Activated effector memory CD4-positive, alpha-beta T cell treated with Interleukin-2 at 50 U/mL for 16 hours (primary cell): ENCODE measurements around the gene COA5.

ENCODE experiments used
- DNase-seq: peaks from one replicate; pipeline ENCODE4 v3.0.0-alpha.2; 2020

The COA5 gene, protein sequence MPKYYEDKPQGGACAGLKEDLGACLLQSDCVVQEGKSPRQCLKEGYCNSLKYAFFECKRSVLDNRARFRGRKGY

DNA sequence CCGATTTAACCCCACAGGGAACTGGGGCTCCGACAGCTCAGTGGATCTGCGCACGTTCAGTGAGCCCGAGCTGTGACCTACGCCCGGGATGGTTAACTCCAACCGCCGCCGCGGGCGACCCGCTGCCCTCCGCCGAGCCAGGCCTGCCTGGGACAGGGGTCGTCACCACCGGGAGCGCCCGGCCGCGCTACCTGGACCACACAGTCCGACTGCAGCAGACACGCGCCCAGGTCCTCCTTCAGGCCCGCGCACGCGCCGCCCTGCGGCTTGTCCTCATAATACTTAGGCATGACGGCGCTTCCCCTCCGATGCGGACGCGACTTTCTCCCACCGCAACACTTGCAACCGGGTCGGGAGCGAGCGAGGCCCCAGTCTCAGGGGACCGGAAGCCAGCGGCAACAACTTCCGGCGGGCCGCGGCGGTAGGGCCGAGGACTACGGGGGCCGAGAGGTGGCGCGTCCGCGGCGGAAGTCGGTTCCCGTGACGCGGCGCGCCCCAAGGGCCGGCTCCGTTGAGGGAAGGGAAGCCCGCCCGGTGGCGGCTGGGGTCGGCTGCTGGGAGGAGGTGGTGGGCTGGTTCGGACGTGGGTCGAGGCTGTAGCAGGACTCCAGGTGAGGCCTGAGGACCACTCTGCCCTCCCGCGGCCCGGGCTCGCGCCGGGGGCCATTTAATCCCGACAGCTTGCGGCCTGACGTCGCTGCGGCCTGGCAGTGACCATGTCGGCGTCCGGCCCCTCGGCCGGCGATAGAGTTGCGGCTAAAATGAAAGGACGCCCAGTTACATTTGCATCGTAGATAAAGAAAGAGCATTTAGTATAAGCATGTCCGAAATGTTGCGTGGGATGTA, at the start of gene COA5, which contains the start of gene UNC50:
Gene COA5, minus strand, starts transcription at position 397 of the 846 bp plus-strand sequence. Its CDS starts 107 bp downstream, at position 290.
Gene UNC50, plus strand, starts transcription at position 474 of the 846 bp plus-strand sequence. CDS start 1,171 bp downstream, outside the sequence.
- DNase-seq = peak; percentile 90

DNA sequence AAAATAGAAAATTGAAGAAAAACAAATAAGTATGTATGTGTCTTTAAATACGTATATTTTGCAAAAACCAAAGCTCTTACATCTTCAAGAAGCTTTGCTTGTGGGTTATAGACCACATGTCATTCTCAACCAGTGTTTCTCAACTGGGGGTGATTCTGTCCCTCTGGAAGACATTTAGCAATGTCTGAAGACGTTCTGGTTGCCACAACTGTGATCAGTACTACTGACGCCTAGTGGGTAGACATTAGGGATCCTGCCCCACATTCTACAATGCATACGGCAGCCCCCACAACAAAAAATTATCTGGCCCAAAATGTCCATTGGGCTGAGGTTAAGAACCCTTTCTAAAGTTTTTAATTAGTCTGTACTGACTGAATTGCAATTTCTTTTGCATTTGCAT, 48.5 kb upstream of the COA5 start:
- no peak for DNase-seq

DNA sequence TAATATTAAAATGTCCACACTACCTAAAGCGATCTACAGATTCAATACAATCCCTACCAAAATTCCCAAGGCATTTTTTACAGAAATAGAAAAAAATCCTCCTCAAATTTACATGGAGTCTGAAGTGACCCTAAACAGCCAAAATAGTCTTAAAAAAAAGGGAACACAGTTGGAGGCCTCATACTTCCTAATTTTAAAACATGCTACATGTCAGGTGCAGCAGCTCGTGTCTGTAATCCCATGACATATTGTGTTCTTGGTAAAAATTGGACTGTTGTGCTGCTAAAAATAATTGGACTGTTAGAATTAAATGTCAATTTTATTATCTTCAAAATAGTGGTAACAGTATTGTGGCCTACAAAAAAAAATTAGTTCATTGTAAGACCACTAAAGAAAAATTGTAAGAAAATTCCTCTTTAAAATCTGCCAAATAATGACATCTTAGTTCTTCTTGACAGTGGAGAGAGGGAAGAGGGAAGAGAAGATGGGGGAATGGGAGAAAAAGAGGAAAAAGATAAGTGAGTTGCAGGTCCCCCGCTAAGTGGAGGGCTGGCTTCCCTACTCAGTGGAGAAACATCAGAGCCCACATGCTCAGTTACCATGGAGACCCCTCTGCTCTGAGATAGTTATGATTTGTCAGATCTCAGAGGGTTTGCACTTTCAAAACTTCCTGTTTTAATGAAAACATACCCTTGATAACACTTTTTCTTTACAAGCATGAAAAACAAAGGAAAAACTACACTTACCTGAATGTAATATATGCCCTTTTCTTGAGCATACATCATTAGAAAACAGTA, 46.6 kb upstream of the COA5 start:
- no peak for DNase-seq

DNA sequence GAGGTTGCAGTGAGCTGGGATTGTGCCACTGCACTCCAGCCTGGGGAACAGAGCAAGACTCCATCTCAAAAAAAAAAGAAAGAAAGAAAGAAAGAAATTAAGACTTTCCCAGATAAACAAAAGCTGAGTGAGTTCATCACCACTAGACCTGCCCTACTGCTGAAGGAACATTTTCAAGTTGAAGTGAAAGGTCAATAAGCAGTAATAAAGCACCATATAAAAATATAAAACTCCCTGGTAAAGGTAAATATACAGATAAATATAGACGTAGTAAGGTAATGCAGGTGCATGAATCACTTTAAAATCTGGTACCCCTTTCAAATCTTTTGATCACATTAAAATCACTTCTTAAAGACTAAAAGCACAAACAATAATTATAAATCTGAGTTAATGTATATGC, 42.7 kb upstream of the COA5 start:
- DNase-seq = no peak

DNA sequence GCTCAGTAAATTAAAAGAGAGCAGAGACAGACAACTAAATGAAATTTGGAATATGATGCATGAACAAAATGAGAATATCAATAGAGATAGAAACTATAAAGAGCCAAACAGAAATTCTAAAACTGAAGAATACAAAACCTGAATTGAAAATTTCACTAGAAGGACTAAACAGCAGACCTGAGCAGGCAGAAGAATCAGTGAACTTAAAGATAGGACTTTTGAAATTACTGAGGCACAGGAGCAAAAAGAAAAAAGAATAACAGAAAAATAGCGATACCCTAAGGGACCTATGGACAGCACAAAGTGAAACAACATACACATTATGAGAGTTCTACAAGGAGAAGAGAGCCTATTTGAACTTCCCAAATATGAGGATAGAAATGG, 41.7 kb upstream of the COA5 start:
- no peak for DNase-seq

DNA sequence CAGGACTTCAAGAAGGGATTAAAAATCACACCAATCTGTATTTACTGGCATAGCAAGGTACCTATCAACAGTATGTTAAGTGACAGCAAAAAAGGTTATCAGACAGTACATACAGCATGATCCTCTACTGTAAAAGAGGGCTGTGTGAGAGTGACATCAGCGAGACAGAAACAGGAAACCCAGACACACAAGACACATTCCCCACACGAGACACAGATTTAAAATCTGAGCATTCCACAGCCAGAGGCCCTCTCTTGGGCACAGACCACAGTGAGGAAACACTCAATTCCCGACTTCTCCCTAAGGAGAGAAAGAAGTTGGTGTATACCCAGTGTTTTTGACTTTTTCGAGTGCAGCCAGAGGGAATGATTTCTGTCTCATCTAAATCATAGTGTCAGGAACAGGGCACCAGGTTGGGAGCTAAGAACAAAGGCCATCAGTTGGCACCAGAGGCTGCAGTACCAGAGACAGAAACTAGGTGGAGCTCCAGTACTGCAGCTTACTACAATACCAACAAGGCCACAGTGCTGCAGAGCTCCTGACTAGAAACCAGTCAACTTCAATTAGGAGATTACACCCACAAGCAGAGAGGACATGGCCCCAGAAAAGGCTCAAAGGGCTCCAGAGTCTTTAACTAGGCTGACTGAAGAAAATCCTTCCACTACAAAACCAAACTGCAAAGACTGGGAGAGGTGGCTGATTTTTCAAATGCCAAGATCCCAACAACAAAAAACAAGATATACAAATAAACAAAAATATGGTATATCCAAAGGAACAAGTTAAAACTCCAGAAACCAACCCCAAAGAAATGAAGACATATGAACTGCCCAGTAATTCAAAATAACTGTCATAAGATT, 41.1 kb upstream of the COA5 start:
- peak; percentile 69 for DNase-seq

DNA sequence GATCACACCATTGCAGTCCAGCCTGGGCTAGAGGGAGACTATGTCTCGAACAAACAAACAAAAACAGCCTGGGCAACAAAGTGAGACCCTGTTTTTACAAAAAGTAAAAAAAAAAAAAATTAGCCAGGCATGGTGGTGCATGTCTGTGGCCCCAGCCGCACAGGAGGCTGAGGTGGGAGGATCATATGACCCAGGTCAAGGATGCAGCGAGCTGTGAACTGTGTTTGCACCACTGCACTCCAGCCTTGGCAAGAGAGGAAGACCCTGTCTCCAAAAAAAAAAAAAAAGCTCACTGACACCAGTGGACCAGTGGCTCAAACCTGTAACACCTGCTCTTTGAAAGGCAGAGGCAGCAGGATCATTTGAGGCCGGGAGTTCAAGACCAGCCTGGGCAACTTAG, 40.1 kb upstream of the COA5 start:
- no peak for DNase-seq

DNA sequence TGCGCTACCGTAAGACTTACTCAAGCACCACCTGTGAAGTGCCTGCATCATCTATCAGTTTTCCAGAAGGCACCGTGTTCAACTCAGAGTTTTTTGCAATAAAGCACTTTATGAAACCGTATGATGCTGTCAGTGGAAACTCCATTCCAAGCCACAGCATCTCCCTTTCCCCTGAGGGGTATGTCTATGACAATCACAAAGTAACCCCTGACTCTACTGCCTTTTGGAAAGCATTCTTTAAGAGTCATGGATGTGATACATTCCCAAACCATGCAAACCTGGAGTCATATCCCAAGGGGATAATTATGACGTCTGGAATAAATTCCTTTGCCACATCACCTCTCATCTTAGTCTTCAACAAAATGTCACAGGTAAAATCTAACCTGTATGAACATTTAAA, 39.3 kb upstream of the COA5 start:
- no peak for DNase-seq

DNA sequence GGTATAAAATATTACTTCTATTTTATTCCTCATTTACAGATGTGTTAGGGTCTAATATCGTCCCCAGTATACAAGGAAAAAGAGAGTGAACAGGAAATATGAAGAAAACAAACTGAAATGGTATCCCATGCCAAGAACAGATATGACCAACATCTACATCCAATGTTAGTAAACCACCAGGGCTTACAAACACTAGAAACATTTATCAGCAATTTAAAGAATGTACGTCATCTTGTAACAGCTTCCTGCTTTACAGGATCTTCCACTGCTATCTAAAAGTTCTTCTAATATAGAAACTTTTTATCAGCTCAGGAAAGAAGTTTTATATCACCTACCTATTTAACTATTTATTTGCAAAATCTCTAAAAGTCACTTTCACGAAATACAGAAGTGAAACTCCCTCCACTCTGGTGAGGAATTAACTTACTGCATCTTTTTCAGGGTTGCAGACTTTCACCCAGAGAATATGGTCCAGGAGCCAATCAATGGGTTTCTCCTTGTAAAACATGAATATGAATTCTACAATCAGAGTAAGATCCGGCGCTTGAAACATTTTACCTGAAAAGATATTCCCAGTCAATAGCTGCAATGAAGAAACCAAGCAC, 35.3 kb upstream of the COA5 start:
- no peak for DNase-seq

DNA sequence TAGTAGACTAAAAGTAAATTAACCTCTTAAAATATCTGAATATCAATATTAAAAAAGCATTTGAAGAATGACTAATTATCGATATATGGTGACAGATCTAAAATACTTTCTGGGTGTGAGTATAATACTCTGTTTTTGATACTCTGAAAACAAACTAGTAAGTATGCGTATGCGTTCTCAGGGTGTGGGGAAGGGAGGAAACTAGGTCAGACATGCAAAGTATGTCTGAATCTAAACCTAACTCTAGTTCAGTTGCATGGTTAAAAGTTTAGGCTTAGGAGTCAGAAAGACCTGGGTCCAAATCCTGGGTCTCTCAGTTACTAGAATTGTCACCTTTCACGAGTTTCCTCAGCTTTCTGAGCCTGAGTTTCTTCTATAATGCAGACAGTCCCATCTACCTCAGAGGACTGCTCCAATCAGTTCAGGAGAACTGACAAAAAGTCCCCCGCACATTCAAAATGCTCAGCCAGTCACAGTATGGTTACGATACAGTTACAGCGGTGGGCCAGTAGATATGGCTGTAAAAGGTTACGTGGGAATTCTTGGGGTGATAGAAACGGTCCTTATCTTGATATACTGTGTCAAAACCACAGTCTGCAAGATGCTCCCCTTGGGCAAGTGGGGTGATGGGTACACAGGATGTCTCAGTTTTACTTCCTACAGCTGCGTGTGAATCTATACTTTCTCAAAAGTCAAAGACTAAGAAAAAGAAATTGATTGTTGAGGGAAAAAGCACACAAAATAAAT, 29.3 kb upstream of the COA5 start:
- peak; percentile 22 for DNase-seq

DNA sequence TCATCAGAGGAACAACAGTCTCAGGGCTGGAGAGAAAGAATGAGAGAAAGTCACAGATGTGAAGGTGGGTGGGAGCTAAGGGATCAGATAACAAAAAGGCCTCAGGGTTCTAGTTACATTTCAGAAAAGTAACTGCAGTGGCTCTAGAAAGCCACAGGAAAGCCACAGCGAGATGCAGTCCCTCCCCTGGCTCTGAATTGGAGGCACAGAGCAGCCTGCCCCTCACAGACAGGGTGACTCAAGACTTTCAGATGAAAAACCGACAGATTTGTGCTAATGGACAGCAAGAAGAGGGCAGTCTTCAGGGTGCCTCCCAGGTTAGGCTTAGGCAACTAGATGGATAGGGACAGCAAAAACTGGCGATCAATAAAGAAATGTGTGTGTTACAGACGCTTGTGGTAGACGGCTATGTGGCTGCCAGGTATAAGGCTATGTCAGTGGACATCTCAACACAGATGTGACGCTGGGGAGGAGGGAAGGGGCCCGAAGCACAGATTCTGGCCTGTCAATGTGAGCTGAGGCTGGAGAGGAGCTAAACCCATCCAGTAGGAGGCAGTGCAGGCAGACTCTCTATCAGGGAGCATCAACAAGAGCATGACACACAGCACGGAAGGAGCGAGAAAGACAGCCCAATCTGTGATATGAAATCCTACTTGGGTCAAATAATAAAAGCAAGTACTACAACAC, 26.2 kb upstream of the COA5 start:
- DNase-seq = peak; percentile 10

DNA sequence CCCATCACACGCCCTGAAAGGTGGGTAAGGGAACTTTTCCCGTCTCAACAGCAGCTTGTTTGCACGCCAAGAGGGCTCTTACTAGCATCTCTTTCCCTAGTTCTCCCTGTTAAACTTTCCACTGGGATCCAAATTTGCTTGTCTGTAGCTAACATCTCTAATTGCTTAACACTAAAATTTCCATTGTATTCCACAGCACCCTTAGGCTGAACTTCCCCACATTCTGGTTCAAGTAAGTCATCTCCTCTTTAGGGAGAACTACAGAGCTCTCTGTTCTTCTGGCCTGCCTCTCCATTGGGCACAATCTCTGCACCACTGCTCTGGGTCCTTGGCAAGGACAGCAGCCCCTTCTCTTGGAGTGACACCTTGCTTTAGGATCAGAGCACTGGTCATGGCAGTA, 24.0 kb upstream of the COA5 start:
- DNase-seq = no peak

DNA sequence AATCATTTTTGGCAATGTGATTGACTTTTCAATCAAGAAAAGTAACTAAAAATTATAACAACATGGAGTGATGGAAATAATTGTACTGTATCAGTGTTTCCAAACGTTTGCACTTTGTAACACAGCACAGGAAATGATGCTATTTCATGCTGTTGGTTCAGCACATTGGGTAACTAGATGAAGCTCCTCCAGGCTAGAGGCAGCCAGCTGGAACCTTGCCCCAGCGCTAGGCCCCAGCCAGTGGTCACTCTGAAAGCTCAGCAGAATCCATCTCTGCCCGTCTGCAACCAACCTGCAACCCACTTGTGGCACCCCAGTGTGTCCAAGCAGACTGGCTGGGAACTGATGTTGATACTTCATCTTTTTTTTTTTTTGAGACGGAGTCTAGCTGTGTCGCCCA, 15.3 kb upstream of the COA5 start:
- no peak for DNase-seq

DNA sequence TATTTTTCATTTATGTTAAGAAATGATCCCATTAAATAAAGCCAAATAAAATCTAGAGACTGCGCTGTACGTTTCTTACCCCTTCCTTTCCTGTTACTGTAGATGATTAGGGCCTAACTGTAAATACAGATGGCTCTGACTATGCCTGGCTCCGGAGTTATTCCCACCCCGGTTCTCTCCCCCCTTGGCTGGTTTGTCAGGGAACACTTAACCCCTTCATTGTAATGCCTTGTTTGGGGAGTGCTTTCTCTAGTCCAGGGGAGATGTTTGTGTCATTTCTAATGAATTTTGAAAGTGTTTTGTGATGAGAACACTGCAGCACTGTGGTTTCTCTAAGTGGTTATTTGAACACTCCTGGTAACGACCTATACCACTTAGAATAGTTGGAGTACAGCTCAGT, 8.8 kb upstream of the COA5 start:
- no peak for DNase-seq

DNA sequence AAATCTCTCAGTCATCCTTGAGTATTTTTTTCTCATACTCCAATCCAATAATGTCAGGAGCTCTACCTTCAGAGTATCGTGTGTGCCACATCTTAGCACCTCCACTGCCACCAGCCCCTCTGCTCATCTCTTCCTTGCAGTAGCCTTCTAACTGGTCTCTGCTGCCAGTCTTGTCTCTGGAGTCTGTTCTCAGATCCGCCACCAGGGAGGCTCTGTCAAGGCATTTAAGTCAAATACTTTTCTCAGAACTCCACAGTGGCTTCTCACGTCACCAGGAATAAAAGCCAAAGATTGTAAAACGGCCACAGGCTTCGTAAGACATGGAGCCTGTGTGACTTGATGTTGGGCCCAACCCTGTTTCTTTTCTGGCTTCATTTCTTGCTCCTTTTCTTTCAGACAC, 7.2 kb upstream of the COA5 start:
- DNase-seq = no peak

DNA sequence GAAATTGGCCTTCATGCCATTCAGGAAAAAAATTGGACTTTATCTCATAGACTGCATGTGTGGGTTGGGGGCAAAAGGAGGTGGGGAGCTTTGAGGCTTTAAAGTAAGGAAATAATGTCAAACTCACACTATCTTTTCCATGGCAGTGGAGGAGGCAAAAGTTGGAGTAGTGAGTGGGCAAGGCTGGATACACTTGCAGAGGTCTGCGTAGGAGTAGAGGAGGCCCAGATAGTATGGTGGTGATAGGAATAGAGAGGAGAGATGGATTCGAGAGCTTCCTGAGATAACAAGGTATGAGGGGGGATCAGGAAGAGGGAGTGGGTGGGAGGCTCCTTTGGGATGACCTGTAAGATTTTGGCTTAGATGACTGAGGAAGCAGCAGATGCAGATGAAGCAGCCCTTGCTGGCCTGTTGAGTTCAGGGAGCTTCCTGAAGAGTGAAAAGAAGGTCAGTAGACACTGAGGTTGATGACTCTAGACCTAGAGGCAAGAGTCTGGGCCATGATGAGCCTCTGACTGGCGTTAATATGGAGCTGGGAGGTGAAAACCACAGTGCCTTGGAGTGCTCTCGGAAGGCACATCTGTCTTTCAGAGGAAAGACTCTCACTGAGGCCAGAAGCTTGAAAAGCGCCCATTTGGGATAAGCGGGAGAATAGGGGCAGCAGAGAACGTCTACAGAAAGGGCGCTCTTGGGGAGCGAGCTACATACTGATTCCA, 5.9 kb upstream of the COA5 start:
- no peak for DNase-seq

DNA sequence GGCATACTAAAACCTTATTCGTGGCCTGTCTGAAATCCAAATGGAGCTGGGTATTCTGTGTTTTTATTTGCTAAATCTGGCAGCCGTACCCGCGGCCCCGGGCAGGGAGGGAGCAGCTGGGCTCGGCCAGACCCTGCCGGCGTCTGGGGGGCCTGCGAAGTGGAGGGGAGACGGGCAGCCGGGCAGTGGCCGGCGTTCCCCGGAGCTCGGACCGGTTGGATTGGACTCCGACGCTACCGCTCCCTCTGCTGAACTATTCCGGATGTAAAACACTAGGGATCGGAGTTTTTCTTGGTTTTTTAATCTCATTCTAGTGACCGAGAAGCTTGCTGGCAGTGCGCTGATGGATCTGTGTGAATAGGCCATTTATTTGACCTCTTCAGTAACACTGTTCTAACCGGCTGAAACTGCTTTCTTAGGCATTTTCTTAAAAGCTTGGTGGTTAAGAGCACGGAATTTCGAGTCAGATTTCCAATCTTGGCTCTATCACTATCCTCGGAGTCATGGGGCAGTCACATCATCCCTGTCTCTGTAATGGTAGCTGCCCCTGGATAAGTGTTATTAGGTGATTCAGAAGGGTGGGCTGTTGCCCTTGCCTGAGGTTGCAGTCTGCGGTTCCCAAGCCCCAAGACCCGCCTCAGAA, 771 bp upstream of the COA5 start:
- DNase-seq = no peak

DNA sequence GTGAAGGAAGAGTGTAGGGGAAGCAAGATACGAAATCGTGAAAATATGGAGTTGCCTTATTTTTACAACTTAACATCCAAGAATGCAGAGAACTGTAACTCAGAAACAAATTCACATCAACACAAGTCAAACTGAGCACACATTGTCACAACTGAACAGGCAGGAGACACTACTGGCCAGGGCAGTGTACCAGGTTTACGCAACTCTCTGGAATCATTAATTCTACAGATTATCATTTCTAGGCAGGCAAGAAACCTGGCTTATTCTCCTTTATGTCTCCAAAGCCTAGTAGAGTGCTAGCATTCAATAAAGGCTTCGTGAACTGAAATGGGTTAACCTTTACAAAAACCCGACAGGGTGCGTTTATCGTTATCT, 584 bp downstream of the COA5 start:
- DNase-seq = no peak

DNA sequence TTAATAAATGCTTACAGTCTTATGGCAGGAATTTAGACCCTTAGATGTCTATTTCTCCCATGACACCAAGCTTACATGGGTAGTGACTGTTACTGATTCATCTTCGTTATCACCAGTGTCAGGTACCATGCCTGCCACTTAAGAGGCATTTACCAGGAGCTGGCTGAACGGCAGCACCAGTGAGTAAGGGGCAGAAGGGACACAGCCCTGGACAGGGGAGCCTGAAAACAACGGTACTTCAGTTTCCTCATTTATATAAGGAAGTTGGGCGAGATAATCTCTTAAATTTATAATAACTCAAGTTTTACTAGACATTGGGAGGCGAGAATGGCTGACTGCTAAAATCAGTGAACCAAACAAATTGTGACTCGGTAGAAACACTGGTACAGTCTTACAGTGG, 1.2 kb downstream of the COA5 start:
- no peak for DNase-seq

DNA sequence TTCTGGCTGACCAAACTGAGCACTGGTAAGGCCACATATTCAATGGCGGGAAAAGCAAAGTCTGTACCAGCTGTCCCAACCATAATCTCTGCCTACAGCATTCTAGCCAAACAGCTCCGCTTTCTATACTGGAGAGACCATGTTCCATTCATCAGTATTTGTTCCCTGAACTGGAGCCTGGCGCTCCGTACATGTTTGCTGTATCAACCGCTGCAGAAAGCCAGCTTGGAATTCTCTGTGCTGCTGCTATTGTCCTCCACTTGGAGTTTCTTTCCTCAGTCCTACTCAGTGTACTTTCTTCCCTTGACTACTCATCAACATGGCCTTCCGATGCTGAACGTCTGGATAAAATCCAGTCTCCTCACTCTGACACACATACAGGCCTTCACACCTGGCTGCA, 1.9 kb downstream of the COA5 start:
- DNase-seq = no peak
